ENCODE results near the gene TANC1. TPM values are rescaled to one million over a fixed set of nuclear protein-coding genes. Genes with fewer than 3 reads are reported as not detected.
A peak's percentile ranks its signal among the peaks of the same experiment; 100 is the strongest.

Gene TANC1
- total RNA-seq, 1 donor = 34.7 TPM

GRCh38 chr2:159078443-159078842, 110.0 kb downstream of the TANC1 start:
- Histone ChIP-seq H3K36me3 (ENCODE audit: insufficient read depth, low read length) (no peaks in the 10 kb centered on the region), H3K4me3 (ENCODE audit: insufficient read depth, low read length) (no peak overlapping the region), H4K20me1 (ENCODE audit: insufficient read depth, low read length) (no peaks in the 10 kb centered on the region), H3K27ac (ENCODE audit: low read depth, low read length) (no peak overlapping the region), H3K4me2 (ENCODE audit: insufficient read depth, low read length) (no peak overlapping the region), H3K27me3 (ENCODE audit: insufficient read depth, low read length) (no peaks in the 10 kb centered on the region), H3K4me1 (ENCODE audit: insufficient read depth, low read length) (peaks cover 25% of the 10 kb centered on the region), H3K9me3 (ENCODE audit: low read depth, low read length) (no peaks in the 10 kb centered on the region), H2AFZ (ENCODE audit: low read length) (no peak overlapping the region), H3K79me2 (ENCODE audit: insufficient read depth, low read length) (peaks cover 8% of the 10 kb centered on the region)
- no peak for TF ChIP-seq CTCF (IDR thresholded peaks at IDR 0.05; ENCODE audit: extremely low read depth, low read depth, low read length)
- no peak for DNase-seq (ENCODE audit: insufficient read length, low spot score, missing footprints)

DNA sequence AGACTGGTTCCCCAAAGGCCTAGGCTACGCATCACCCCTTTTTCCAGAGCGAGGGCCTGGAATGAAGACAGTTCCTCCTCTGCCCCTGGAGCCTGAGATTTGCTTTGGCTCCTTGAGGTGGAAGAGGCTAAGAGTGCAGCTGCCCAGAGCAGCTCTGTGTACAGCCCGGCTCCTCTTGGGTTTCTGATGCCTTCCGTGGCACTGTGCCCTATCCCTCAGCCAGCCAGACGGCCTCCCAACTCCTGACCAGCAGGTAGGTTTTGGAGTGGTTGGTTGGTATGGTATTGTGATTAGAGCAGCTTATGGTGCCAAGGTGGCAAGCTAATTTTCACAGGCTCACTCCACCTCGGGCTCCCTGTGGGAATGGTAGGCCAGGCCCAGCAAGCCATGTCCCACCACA, 112.2 kb downstream of the TANC1 start:
- no peak for DNase-seq (ENCODE audit: insufficient read length, low spot score, missing footprints)
- H3K4me3 ChIP-seq (ENCODE audit: insufficient read depth, low read length) = no peak overlapping the region
- no peak overlapping the region for H2AFZ ChIP-seq (ENCODE audit: low read length)
- peaks cover 8% of the 10 kb centered on the region for H3K79me2 ChIP-seq (ENCODE audit: insufficient read depth, low read length)
- TF ChIP-seq CTCF (IDR thresholded peaks at IDR 0.05; ENCODE audit: extremely low read depth, low read depth, low read length) = no peak
- no peaks in the 10 kb centered on the region for H3K36me3 ChIP-seq (ENCODE audit: insufficient read depth, low read length)
- H3K27me3 ChIP-seq (ENCODE audit: insufficient read depth, low read length) = no peaks in the 10 kb centered on the region
- H3K27ac ChIP-seq (ENCODE audit: low read depth, low read length) = no peak overlapping the region
- H3K4me2 ChIP-seq (ENCODE audit: insufficient read depth, low read length) = no peak overlapping the region
- H3K4me1 ChIP-seq (ENCODE audit: insufficient read depth, low read length) = peaks cover 36% of the 10 kb centered on the region
- no peaks in the 10 kb centered on the region for H4K20me1 ChIP-seq (ENCODE audit: insufficient read depth, low read length)
- no peaks in the 10 kb centered on the region for H3K9me3 ChIP-seq (ENCODE audit: low read depth, low read length)

DNA sequence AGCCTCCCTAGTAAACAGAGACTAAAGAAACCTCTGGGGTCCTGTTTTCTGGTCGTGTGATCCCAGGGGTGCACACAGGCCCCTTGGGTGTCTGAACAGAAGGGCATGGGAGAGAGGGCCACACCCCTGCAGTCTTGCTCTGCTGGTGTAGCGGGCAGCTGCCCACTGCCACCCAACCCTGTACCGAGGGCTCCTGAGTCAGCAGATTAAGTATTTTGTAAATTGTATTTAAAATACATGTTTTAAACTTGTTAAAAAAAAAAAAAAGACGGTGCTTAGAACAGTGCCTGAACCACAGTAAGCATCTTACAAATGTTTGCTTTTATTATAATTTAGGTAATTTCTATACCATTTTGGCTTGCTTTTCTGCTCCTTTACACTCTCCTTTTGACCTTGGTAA, 113.7 kb downstream of the TANC1 start:
- no peak overlapping the region for H3K27ac ChIP-seq (ENCODE audit: low read depth, low read length)
- no peak overlapping the region for H3K4me2 ChIP-seq (ENCODE audit: insufficient read depth, low read length)
- peaks cover 28% of the 10 kb centered on the region for H3K4me1 ChIP-seq (ENCODE audit: insufficient read depth, low read length)
- no peaks in the 10 kb centered on the region for H4K20me1 ChIP-seq (ENCODE audit: insufficient read depth, low read length)
- no peak overlapping the region for H2AFZ ChIP-seq (ENCODE audit: low read length)
- no peak for TF ChIP-seq CTCF (IDR thresholded peaks at IDR 0.05; ENCODE audit: extremely low read depth, low read depth, low read length)
- no peaks in the 10 kb centered on the region for H3K36me3 ChIP-seq (ENCODE audit: insufficient read depth, low read length)
- H3K79me2 ChIP-seq (ENCODE audit: insufficient read depth, low read length) = peaks cover 13% of the 10 kb centered on the region
- H3K4me3 ChIP-seq (ENCODE audit: insufficient read depth, low read length) = no peak overlapping the region
- no peak for DNase-seq (ENCODE audit: insufficient read length, low spot score, missing footprints)
- no peaks in the 10 kb centered on the region for H3K9me3 ChIP-seq (ENCODE audit: low read depth, low read length)
- no peaks in the 10 kb centered on the region for H3K27me3 ChIP-seq (ENCODE audit: insufficient read depth, low read length)

- TF ChIP-seq CTCF (IDR thresholded peaks at IDR 0.05; ENCODE audit: extremely low read depth, low read depth, low read length) = no peak
- H3K36me3 ChIP-seq (ENCODE audit: insufficient read depth, low read length) = no peaks in the 10 kb centered on the region
- H3K4me3 ChIP-seq (ENCODE audit: insufficient read depth, low read length) = no peak overlapping the region
- H3K9me3 ChIP-seq (ENCODE audit: low read depth, low read length) = no peaks in the 10 kb centered on the region
- no peak overlapping the region for H2AFZ ChIP-seq (ENCODE audit: low read length)
- H3K27ac ChIP-seq (ENCODE audit: low read depth, low read length) = peak overlapping the region; percentile 97
- H3K27me3 ChIP-seq (ENCODE audit: insufficient read depth, low read length) = no peaks in the 10 kb centered on the region
- no peaks in the 10 kb centered on the region for H4K20me1 ChIP-seq (ENCODE audit: insufficient read depth, low read length)
- H3K4me1 ChIP-seq (ENCODE audit: insufficient read depth, low read length) = peaks cover 36% of the 10 kb centered on the region
- DNase-seq (ENCODE audit: insufficient read length, low spot score, missing footprints) = no peak
- H3K79me2 ChIP-seq (ENCODE audit: insufficient read depth, low read length) = peaks cover 26% of the 10 kb centered on the region
- H3K4me2 ChIP-seq (ENCODE audit: insufficient read depth, low read length) = no peak overlapping the region
Measured at GRCh38 chr2:159084384-159085370, 116.2 kb downstream of the TANC1 start.

All from osteoblast (primary cell).